GM10266 (cell line): Measurements from ENCODE around the gene ATG5.

Experiments used
- DNase-seq: peaks from one replicate; pipeline ENCODE4 v3.0.0; 2012; ENCODE audit errors: extremely low spot score
- TF ChIP-seq, protein P1 (sequence below): IDR thresholded peaks from 2 replicates; pipeline ENCODE4 v1.5.1; 2012; ENCODE audit warnings: mild to moderate bottlenecking, low read depth; ENCODE audit not compliant: control insufficient read depth, insufficient read depth; ENCODE audit errors: missing control alignments

The ATG5 gene

DNA sequence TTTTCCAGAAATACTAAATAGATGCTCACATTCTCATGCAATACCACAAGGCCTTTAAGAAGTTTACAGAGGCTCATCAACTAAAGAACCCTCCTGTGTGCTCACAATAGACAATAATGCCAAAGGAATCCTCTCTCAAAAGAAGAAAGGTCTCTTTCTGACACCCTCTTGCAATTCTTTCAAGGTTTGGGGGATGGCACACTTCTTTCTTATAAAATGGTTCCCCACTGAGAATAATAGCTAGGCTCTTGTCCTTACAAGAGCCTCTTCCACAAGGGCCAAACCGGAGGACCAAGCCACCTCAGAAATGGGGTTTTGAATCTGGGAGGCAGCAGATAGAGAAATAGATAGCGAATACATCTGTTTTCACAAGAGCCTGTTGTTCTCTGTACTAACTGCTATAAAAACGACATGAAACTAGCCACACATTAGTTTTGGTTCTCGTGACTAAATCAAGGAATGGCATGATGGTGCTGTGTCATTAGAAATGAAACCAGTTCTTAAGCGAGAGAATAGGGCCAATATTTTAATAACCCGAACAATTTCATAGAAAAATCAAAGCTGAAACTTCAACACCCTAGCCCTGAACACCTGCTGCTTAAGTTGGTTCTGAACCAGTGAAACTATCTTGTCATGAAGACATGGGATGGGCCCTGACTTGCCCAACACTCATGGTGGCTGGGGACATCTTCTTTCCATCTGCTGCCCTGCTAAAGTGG is 158.3 kb downstream of the ATG5 start:
- DNase-seq, result peak; percentile 41
- TF ChIP-seq, protein P1, sequence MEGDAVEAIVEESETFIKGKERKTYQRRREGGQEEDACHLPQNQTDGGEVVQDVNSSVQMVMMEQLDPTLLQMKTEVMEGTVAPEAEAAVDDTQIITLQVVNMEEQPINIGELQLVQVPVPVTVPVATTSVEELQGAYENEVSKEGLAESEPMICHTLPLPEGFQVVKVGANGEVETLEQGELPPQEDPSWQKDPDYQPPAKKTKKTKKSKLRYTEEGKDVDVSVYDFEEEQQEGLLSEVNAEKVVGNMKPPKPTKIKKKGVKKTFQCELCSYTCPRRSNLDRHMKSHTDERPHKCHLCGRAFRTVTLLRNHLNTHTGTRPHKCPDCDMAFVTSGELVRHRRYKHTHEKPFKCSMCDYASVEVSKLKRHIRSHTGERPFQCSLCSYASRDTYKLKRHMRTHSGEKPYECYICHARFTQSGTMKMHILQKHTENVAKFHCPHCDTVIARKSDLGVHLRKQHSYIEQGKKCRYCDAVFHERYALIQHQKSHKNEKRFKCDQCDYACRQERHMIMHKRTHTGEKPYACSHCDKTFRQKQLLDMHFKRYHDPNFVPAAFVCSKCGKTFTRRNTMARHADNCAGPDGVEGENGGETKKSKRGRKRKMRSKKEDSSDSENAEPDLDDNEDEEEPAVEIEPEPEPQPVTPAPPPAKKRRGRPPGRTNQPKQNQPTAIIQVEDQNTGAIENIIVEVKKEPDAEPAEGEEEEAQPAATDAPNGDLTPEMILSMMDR, result no peak

GRCh38 chr6:106165885-106166485 is 159.6 kb downstream of the ATG5 start:
- DNase-seq, result no peak
- TF ChIP-seq, protein P1, result no peak

DNA sequence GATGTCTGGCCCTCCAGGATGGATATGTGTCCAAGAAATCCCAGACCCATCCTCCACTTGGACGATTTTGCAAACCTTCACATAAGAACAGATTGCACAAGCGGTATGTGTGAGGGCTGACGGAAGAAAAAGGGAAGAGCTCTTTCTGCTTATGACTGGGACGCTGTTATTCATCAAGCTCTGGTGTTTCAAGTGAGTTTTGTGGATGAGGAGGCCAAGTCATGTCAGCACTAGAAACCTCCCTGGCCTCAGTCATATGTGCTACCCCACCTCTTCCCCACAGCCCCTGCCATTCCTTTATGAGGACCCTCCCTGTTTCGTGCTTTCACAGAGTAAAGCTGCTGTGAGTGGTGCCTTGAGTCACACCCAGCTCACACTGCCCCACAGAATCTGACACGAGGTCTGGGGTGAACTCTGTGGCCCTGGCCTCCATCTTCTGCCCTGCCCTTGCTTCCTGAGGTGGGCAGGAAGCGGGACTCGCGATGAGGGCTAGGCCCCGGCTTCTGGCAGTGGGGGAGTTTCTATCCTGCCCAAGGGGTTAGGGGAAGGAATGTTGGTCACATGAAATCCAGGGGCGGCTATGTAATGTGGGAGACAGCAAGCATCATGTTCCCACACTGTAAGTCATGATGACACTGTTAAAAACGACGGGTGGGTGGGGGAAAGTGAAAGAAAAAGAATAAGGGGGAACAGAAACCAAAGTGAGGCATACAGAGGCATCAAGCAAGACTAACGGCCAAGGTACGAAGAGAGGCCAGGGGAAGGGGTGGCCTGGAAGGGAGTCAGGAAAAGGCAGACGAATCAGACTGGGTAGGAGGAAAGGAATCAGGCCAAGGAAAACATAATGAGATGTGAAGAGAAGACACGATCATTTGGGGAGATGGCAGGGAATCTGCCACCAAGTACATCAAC is 161.3 kb downstream of the ATG5 start:
- peak; percentile 64 for DNase-seq
- TF ChIP-seq, protein P1, result no peak

DNA sequence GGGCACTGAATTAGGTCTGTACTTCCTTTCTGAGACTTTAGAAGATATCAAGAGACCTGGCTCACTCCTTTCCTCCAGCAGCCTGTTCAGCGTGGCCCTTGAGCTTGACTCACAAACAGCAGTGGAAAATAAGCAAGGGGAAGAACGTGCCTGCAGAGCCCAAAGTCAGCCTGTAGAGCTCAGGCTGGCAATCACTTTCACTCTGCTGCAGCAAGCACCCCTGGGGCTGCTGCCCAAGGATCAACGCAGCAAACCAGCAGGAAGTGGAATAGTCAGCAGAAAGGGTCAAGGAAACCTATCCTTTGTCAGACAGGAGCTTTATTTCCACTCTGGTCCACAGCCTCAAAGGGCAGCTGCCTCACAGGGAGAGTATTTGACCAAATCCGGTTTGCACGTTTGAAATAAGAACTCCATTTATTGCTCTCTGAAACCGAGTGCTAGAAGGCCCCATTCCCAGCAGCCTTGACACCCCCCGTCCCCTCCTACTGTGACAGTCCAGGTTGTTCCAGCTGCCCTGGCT is 162.1 kb downstream of the ATG5 start:
- TF ChIP-seq, protein P1, result no peak
- no peak for DNase-seq

GRCh38 chr6:106162921-106163320 is 162.6 kb downstream of the ATG5 start:
- no peak for DNase-seq

GRCh38 chr6:106161893-106162292 is 163.7 kb downstream of the ATG5 start:
- TF ChIP-seq, protein P1, result no peak
- no peak for DNase-seq

More at GRCh38 chr6:106162921-106163320, 162.6 kb downstream of the ATG5 start:
- TF ChIP-seq, protein P1, result no peak
